ENCODE measurements around the gene TTC22.

DNA sequence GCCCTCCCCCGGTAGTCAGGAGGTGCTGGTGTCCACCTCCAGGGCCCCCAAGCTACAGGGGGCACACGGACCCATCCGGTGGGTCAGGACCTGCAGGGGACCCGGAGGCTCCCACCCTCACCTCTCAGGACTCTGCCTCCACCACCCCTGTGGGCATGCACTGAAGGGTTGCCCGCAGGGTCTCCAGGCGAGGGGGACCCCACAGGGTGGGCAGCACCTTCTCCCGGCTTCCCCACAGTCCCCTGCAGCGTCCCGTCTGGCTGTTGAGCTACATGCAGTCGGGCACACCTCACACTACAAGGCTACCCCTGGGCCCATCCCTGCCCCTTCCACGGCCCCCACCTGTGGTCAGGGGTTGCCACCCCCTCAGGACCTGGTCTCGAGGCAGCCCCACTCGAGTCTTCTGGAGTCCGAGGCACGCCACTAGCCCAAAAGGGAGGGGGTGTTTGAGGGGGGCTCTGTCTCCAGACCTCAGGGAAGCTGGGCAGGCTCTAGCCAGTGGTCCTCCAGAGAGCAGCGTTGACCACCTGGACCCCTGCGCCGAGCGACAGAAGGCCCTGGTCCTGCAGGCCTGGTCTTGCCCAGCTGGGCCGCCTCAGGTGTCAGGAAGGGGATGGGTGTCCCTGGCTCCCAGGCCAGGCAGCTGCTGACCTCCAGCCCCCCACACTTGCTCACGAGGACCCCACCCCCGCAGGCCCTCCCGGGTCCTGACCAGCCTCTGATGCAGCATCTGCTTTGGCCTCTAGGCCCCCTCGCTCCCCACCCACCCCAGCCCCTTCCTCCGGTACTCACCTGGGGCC is 46.4 kb downstream of the TTC22 start:
- TF ChIP-seq, protein P1, sequence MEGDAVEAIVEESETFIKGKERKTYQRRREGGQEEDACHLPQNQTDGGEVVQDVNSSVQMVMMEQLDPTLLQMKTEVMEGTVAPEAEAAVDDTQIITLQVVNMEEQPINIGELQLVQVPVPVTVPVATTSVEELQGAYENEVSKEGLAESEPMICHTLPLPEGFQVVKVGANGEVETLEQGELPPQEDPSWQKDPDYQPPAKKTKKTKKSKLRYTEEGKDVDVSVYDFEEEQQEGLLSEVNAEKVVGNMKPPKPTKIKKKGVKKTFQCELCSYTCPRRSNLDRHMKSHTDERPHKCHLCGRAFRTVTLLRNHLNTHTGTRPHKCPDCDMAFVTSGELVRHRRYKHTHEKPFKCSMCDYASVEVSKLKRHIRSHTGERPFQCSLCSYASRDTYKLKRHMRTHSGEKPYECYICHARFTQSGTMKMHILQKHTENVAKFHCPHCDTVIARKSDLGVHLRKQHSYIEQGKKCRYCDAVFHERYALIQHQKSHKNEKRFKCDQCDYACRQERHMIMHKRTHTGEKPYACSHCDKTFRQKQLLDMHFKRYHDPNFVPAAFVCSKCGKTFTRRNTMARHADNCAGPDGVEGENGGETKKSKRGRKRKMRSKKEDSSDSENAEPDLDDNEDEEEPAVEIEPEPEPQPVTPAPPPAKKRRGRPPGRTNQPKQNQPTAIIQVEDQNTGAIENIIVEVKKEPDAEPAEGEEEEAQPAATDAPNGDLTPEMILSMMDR (IDR thresholded peaks at IDR 0.05): no peak
- no peak for TF ChIP-seq POLR2A (IDR thresholded peaks at IDR 0.05)
